PC-3 (cell line): ENCODE data around the gene SPAG4. TPM values are rescaled to one million over a fixed set of nuclear protein-coding genes. Genes with fewer than 3 reads are reported as not detected.

ENCODE experiments used
- ATAC-seq: fragments of 200-7000 bp; cut with Tn5 transposase; 2 replicates; pipeline ENCODE4 v1.9.1; 2020; ENCODE audit warnings: mild to moderate bottlenecking, moderate library complexity
- BruUV-seq: library from RNA; stranded (reverse); fragments of 400-500 nt; replicated peaks from 2 replicates; lab custom pipeline; 2021; lab: Mats Ljungman, UMichigan
- CTCF ChIA-PET: fragments of 300-600 bp; sonication (Branson Sonifier 250); formaldehyde crosslinking; loops from one replicate; lab custom pipeline; 2022; ENCODE audit warnings: antibody characterized with exemption; lab: Charles Lee
- POLR2A ChIA-PET: fragments of 300-600 bp; sonication (Branson Sonifier 250); formaldehyde crosslinking; loops from one replicate; lab custom pipeline; 2022; ENCODE audit warnings: antibody characterized with exemption; ENCODE audit not compliant: unreplicated experiment; lab: Charles Lee
- DNase-seq: peaks from one replicate; pipeline ENCODE4 v3.0.0-alpha.2; 2015
- H2AFZ ChIP-seq: fragments of 300-600 bp; sonication (generic); 2 replicates; pipeline ENCODE4 v1.6.0; 2016; ENCODE audit warnings: antibody characterized with exemption, low read length
- H3F3A ChIP-seq: fragments of 300-600 bp; sonication (generic); one replicate; pipeline ENCODE4 v1.6.0; 2017; ENCODE audit warnings: antibody characterized with exemption, low read length, control low read depth, mild to moderate bottlenecking; ENCODE audit not compliant: unreplicated experiment
- H3K27ac ChIP-seq: fragments of 300-600 bp; sonication (generic); 2 replicates; pipeline ENCODE4 v1.5.1; 2016; ENCODE audit warnings: mild to moderate bottlenecking, low read length
- H3K27me3 ChIP-seq: fragments of 300-600 bp; sonication (generic); 2 replicates; pipeline ENCODE4 v1.6.1; 2016; ENCODE audit warnings: low read length, mixed read lengths
- H3K36me3 ChIP-seq: fragments of 300-600 bp; sonication (generic); 2 replicates; pipeline ENCODE4 v1.6.1; 2016; ENCODE audit warnings: low read depth, mixed run types, low read length, mixed read lengths
- H3K4me1 ChIP-seq: fragments of 300-600 bp; sonication (generic); 2 replicates; pipeline ENCODE4 v1.5.1; 2016; ENCODE audit warnings: low read length; ENCODE audit not compliant: insufficient read depth
- H3K4me2 ChIP-seq: fragments of 300-600 bp; sonication (generic); 2 replicates; pipeline ENCODE4 v1.6.0; 2016; ENCODE audit warnings: low read length
- H3K4me3 ChIP-seq: fragments of 300-600 bp; sonication (generic); 2 replicates; pipeline ENCODE4 v1.5.1; 2016; ENCODE audit warnings: mild to moderate bottlenecking, low read length, mixed read lengths
- H3K79me2 ChIP-seq: fragments of 300-600 bp; sonication (generic); 2 replicates; pipeline ENCODE4 v1.6.1; 2017; ENCODE audit warnings: low read length, mixed read lengths
- H3K9ac ChIP-seq: fragments of 300-600 bp; sonication (generic); 2 replicates; pipeline ENCODE4 v1.6.0; 2016; ENCODE audit warnings: mild to moderate bottlenecking, low read length
- H3K9me2 ChIP-seq: fragments of 300-600 bp; sonication (generic); replicated peaks from 2 replicates; pipeline ENCODE4 v1.6.1; 2016; ENCODE audit warnings: mixed run types, low read length, mixed read lengths
- H3K9me3 ChIP-seq: fragments of 300-600 bp; sonication (generic); 2 replicates; pipeline ENCODE4 v1.6.1; 2016; ENCODE audit warnings: low read length, mixed read lengths
- H4K20me1 ChIP-seq: fragments of 300-600 bp; sonication (generic); 2 replicates; pipeline ENCODE4 v1.6.1; 2016; ENCODE audit warnings: low read length, mixed read lengths
- EZH2 ChIP-seq: fragments of 300-600 bp; sonication (generic); IDR thresholded peaks from one replicate; pipeline ENCODE4 v1.6.1; 2017; ENCODE audit warnings: antibody characterized with exemption, mild to moderate bottlenecking, low read length; ENCODE audit not compliant: unreplicated experiment
- EZH2phosphoT487 ChIP-seq: fragments of 300-600 bp; sonication (generic); IDR thresholded peaks from 2 replicates; pipeline ENCODE4 v1.6.1; 2018; ENCODE audit warnings: mild to moderate bottlenecking, antibody characterized with exemption, low read length, borderline replicate concordance
- intact Hi-C: fragments of 100-400 bp; cut with micrococcal nuclease; formaldehyde crosslinking; loops from 2 replicates; pipeline ENCODE4 v1.9.0; 2023
- total RNA-seq: library from RNA; depleted of rRNA; stranded (reverse); fragments of >200 nt; gene quantifications from 2 replicates; pipeline ENCODE4 v1.2.3, GENCODE V29; 2014
- TF ChIP-seq, protein P1 (sequence below): fragments of 300-600 bp; sonication (generic); conservative IDR thresholded peaks from 2 replicates; pipeline ENCODE4 v1.5.1; 2017; ENCODE audit warnings: antibody characterized with exemption, low read depth, mild to moderate bottlenecking, low read length

The SPAG4 gene
- total RNA-seq, 1 experiment from 2014 or later: 9.7 TPM

DNA sequence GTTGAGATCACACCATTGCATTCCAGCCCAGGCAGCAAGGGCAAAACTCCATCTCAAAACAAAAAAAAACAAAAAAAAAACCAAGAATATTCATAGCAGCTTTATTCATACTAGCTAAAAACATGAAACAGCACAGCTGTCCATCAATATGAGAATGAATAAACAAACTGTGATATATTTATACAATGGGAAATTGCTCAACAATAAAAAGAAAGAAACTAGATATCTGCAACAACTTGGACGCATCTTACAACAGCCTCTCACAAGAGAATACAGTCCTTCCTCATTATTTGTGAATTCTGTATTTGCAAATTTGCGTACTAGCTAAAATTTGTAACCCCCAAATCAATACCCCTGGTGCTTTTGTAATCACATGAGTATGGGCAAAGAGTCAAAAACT lies 28.2 kb upstream of the SPAG4 start:
- no peaks in the 10 kb centered on the region for H4K20me1 ChIP-seq
- DNase-seq (no peak), ATAC-seq (no peak)
- POLR2A ChIA-PET: no interaction called here
- H3K79me2 ChIP-seq: no peaks in the 10 kb centered on the region
- H3K9me3 ChIP-seq: no peaks in the 10 kb centered on the region
- H3K4me3 ChIP-seq: no peak overlapping the region
- H3F3A ChIP-seq: no peaks in the 10 kb centered on the region
- TF ChIP-seq EZH2phosphoT487 (no peak), EZH2 (no peak)
- TF ChIP-seq, protein P1, sequence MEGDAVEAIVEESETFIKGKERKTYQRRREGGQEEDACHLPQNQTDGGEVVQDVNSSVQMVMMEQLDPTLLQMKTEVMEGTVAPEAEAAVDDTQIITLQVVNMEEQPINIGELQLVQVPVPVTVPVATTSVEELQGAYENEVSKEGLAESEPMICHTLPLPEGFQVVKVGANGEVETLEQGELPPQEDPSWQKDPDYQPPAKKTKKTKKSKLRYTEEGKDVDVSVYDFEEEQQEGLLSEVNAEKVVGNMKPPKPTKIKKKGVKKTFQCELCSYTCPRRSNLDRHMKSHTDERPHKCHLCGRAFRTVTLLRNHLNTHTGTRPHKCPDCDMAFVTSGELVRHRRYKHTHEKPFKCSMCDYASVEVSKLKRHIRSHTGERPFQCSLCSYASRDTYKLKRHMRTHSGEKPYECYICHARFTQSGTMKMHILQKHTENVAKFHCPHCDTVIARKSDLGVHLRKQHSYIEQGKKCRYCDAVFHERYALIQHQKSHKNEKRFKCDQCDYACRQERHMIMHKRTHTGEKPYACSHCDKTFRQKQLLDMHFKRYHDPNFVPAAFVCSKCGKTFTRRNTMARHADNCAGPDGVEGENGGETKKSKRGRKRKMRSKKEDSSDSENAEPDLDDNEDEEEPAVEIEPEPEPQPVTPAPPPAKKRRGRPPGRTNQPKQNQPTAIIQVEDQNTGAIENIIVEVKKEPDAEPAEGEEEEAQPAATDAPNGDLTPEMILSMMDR: no peak
- no peaks in the 10 kb centered on the region; the same call in none of the 2 replicates for H3K36me3 ChIP-seq
- CTCF ChIA-PET: no interaction called here
- no peak overlapping the region for H3K9ac ChIP-seq
- H3K27ac ChIP-seq: no peak overlapping the region
- BruUV-seq: no TSS peak
- no peaks in the 10 kb centered on the region for H3K9me2 ChIP-seq
- no peaks in the 10 kb centered on the region for H3K27me3 ChIP-seq
- intact Hi-C loops: no loop called here
- H3K4me1 ChIP-seq: peaks cover 6% of the 10 kb centered on the region; the same call in 1 of the 2 replicates
- H3K4me2 ChIP-seq: no peak overlapping the region
- H2AFZ ChIP-seq: no peak overlapping the region

DNA sequence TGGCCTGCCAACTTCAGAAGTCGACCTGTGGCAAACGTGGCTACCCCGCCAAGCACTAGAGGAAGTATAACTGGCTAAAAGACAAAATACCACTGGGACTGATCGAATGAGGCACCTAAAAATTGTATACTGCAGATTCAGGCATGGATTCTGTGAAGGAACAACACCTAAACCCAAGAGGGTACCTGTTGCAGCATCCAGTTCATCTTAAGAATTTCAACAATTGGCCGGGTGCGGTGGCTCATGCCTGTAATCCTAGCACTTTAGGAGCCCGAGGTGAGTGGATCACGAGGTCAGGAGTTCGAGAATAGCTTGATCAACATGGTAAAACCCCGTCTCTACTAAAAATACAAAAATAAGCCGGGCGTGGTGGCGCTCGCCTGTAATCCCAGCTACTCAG lies 27.2 kb upstream of the SPAG4 start:
- Histone ChIP-seq H3K9me3 (no peaks in the 10 kb centered on the region), H3K4me3 (no peak overlapping the region), H4K20me1 (no peaks in the 10 kb centered on the region), H2AFZ (no peak overlapping the region), H3K9me2 (no peaks in the 10 kb centered on the region), H3K79me2 (no peaks in the 10 kb centered on the region), H3K27ac (no peak overlapping the region), H3F3A (no peaks in the 10 kb centered on the region), H3K4me1 (peaks cover 6% of the 10 kb centered on the region; the same call in 1 of the 2 replicates), H3K4me2 (no peak overlapping the region), H3K36me3 (peaks cover 6% of the 10 kb centered on the region), H3K27me3 (no peaks in the 10 kb centered on the region), H3K9ac (no peak overlapping the region)
- no peak for DNase-seq
- BruUV-seq: no TSS peak
- ChIA-PET CTCF (no interaction called here), POLR2A (no interaction called here)
- intact Hi-C loops: no loop called here
- no peak for ATAC-seq
- no peak for TF ChIP-seq EZH2
- no peak for TF ChIP-seq EZH2phosphoT487
- TF ChIP-seq, protein P1: no peak

DNA sequence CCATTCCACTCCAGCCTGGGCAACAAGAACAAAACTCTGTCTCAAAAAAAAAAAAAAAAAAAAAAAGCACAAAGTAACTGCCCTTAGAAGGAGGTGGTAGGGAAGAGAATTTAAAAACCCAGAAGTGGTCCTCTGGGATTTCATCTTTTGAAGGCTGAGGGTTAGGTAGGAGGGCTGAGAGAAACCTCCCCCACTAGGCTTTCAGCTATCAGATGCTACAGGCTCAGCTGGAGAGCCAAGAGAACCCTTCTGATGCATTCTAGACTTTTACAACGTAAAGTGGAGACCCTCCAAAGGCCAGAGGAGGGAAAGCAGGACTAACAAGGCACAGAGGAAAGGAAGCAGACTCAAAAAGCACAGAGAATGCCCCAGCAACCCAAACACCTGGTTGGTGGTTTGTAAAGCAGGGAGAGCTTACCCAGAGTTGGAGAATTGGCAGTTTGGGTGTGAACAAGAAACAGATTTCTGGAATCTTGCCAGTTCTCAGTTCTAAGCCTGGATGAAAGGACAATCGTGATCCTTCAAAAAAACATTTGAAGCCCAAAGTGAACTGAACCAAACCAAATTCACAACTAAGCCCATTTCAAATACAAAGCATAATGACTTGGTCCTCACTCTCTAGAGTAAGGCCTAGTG lies 23.2 kb upstream of the SPAG4 start:
- Histone ChIP-seq H3K27me3 (no peaks in the 10 kb centered on the region), H3K27ac (no peak overlapping the region), H3K9me3 (no peaks in the 10 kb centered on the region), H3F3A (no peaks in the 10 kb centered on the region), H3K4me2 (no peak overlapping the region), H2AFZ (no peak overlapping the region), H3K79me2 (no peaks in the 10 kb centered on the region), H3K9ac (no peak overlapping the region), H3K9me2 (no peaks in the 10 kb centered on the region), H3K4me1 (no peaks in the 10 kb centered on the region), H3K4me3 (no peak overlapping the region), H3K36me3 (peaks cover 6% of the 10 kb centered on the region), H4K20me1 (no peaks in the 10 kb centered on the region)
- DNase-seq (no peak), ATAC-seq (no peak)
- intact Hi-C loops: no loop called here
- BruUV-seq: no TSS peak
- CTCF ChIA-PET: interaction anchor here (0.5 kb wide), 1 partner anchor 23 kb away, joined by 11 read pairs; the partner anchor contains the start of gene SPAG4
- POLR2A ChIA-PET: no interaction called here
- TF ChIP-seq EZH2phosphoT487 (no peak), EZH2 (no peak)
- TF ChIP-seq, protein P1: no peak
